Parathyroid adenoma (tissue), 2 donors: ENCODE measurements around the gene MRPS31.
"Not testable (repeated sequence)": the region's sequence is repeated elsewhere in the genome, so short reads cannot be mapped to it uniquely, and the experiment has no call there.

Source experiments
- H2AFZ ChIP-seq: fragments of 300-600 bp; sonication (generic); one replicate; pipeline ENCODE4 v1.7.0; 2017; ENCODE audit warnings: antibody characterized with exemption, mild to moderate bottlenecking
- H3K27ac ChIP-seq: fragments of 300-600 bp; sonication (generic); one replicate; pipeline ENCODE4 v1.7.0; 2017
- H3K27me3 ChIP-seq: fragments of 300-600 bp; sonication (generic); one replicate; pipeline ENCODE4 v1.7.0; 2017; ENCODE audit warnings: low read length; ENCODE audit not compliant: control insufficient read depth, insufficient read depth
- H3K36me3 ChIP-seq: fragments of 300-600 bp; sonication (generic); one replicate; pipeline ENCODE4 v1.7.0; 2017; ENCODE audit warnings: low read length; ENCODE audit not compliant: control insufficient read depth, insufficient read depth
- H3K4me1 ChIP-seq: fragments of 300-600 bp; sonication (generic); one replicate; pipeline ENCODE4 v1.7.0; 2017; ENCODE audit warnings: control low read depth
- H3K4me2 ChIP-seq: fragments of 300-600 bp; sonication (generic); one replicate; pipeline ENCODE4 v1.7.0; 2017; ENCODE audit warnings: low read length
- H3K4me3 ChIP-seq: fragments of 300-600 bp; sonication (generic); one replicate; pipeline ENCODE4 v1.7.0; 2017; ENCODE audit warnings: low read depth, low read length
- H3K79me2 ChIP-seq: fragments of 300-600 bp; sonication (generic); one replicate; pipeline ENCODE4 v1.7.0; 2017; ENCODE audit warnings: control low read depth
- H3K9ac ChIP-seq: fragments of 300-600 bp; sonication (generic); one replicate; pipeline ENCODE4 v1.7.0; 2017; ENCODE audit warnings: mild to moderate bottlenecking
- H3K9me3 ChIP-seq: fragments of 300-600 bp; sonication (generic); one replicate; pipeline ENCODE4 v1.7.0; 2017; ENCODE audit warnings: low read length; ENCODE audit not compliant: control insufficient read depth
- TF ChIP-seq, protein P1 (sequence below): fragments of 300-600 bp; sonication (generic); IDR thresholded peaks from one replicate; pipeline ENCODE4 v1.7.0; 2017; ENCODE audit warnings: antibody characterized with exemption, mild to moderate bottlenecking
- donor health status: primary hyperparathyroidism.

Gene MRPS31

DNA sequence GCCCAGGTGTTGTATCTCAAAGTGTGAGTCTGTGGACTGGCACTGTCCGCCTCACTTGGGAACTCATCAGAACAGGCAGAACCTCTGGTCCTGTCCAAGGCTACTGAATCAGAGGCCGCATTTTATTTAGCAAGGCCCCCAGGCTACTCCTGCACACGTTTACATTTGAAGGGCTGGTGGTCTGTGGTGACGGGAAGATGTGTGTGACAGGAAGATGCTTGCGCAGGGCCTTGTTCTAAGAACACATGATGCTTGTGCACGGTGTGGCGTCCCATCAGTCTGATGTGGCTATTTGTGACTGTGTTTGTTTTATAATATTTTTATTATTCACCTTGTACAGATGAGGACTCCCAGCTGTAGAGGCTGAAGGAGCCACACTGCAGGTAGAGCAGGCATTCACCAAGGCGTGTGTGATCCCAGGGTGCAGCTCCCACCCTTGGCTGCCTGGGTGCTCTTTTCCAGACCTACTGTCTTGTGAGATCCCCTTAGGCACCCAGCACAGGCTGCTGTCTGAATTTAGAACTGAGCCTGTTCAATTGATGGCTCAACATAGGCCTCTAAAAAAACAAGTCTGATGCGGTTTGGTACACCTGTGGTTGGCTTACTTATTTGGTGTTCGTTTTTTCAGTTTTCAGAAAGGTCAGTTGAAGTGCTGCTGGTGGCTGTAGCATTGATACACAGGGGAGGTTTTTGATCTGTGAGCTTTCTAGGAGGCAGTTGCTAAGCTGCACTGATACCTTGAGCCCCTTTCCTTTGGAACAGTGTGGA, 21.5 kb upstream of the MRPS31 start:
- Histone ChIP-seq H3K27me3 (no peaks in the 10 kb centered on the region), H3K79me2 (no peaks in the 10 kb centered on the region), H3K4me1 (no peaks in the 10 kb centered on the region), H3K9me3 (no peaks in the 10 kb centered on the region), H3K27ac (no peak overlapping the region), H2AFZ (no peak overlapping the region), H3K36me3 (no peaks in the 10 kb centered on the region), H3K4me3 (no peak overlapping the region), H3K4me2 (no peak overlapping the region), H3K9ac (no peak overlapping the region)
- TF ChIP-seq, protein P1, sequence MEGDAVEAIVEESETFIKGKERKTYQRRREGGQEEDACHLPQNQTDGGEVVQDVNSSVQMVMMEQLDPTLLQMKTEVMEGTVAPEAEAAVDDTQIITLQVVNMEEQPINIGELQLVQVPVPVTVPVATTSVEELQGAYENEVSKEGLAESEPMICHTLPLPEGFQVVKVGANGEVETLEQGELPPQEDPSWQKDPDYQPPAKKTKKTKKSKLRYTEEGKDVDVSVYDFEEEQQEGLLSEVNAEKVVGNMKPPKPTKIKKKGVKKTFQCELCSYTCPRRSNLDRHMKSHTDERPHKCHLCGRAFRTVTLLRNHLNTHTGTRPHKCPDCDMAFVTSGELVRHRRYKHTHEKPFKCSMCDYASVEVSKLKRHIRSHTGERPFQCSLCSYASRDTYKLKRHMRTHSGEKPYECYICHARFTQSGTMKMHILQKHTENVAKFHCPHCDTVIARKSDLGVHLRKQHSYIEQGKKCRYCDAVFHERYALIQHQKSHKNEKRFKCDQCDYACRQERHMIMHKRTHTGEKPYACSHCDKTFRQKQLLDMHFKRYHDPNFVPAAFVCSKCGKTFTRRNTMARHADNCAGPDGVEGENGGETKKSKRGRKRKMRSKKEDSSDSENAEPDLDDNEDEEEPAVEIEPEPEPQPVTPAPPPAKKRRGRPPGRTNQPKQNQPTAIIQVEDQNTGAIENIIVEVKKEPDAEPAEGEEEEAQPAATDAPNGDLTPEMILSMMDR, result no peak

DNA sequence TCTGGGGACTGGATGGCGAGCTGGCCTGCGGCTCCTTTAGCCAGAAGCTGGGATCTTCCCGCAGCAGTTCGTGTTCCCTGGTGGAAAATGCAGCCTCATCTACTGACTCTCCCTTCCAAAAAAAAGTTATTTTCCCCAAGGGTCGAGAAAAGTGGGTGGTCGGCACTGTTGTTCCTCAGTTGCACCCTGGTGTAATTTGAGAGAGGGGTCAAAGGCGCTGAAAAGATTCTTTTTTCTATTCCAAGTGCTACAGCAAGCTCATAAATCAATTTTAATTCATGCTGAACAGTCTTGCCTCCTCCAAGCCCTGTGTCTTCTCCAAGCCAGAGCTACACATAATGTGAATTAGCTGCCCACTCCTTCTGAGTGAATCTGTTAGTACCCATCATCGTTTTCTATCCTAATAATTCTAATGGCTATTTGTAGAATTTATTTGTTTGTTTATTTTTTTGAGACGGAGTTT, 19.2 kb upstream of the MRPS31 start:
- no peaks in the 10 kb centered on the region for H3K27me3 ChIP-seq
- no peaks in the 10 kb centered on the region for H3K36me3 ChIP-seq
- peak overlapping the region; percentile 60 for H3K4me2 ChIP-seq
- H3K27ac ChIP-seq, result peak overlapping the region; percentile 48
- H3K9ac ChIP-seq, result no peak overlapping the region
- no peaks in the 10 kb centered on the region for H3K4me1 ChIP-seq
- no peaks in the 10 kb centered on the region for H3K9me3 ChIP-seq
- H3K4me3 ChIP-seq, result peak overlapping the region; percentile 47
- no peaks in the 10 kb centered on the region for H3K79me2 ChIP-seq
- TF ChIP-seq, protein P1, result no peak
- H2AFZ ChIP-seq, result peak overlapping the region; percentile 82

DNA sequence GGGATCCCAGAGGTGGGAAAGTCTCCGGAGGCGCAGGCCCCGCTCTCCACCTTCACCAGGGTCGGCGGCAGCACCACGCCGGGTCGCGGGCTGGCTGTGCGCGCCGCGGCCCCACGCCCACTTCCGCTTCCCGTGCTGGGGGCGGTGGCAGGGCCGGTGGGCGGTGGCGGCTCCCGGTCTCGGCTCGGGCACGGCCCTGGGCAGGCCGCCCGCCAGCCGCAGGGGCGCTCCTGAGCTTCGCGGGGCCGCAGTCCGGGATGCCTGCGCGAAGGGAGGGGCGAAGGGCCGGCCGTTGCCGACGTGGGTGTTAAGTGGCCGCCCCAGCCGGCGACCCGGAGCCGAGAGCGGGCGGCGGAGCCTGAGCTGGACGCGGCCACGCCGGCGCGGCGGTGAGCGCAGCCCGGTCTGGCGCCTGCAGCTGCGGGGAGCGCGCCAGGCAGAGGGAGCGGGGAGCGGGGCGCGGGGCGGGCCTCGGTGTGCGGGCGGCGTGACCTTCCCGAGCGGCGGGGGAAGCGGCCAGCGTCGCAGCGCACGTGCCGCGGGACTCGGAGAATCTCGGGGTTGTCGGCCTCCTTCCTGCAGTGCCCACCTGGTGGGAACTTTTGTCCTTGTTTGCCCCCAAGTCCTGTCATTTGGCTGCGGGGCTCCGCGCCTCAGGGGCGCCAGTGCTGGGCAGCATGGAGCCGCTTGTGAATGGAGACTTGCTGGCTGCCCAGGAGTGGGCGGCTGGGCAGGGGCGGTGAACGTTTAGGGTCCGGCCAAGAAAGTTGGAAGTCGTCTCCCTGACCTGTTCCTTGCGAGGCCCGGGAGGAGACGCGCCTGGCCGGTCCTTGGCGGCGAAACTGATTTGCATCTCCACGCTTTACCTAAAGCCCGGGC, 18.5 kb upstream of the MRPS31 start, which contains the start of gene SLC25A15:
Gene SLC25A15, plus strand, starts transcription at position 337 of the 879 bp plus-strand sequence. CDS start 3,616 bp downstream, outside the sequence.
- Histone ChIP-seq H3K27ac (peak within 1 kb of the TSS; percentile 73), H3K36me3 (no peaks in the 10 kb centered on the region), H2AFZ (peak within 1 kb of the TSS; percentile 94), H3K9me3 (no peaks in the 10 kb centered on the region), H3K27me3 (no peaks in the 10 kb centered on the region), H3K4me3 (peak within 1 kb of the TSS; percentile 62), H3K4me2 (peak within 1 kb of the TSS; percentile 75), H3K79me2 (no peaks in the 10 kb centered on the region), H3K4me1 (no peaks in the 10 kb centered on the region), H3K9ac (no peak within 1 kb of the TSS)
- TF ChIP-seq, protein P1, result peak; percentile 14

DNA sequence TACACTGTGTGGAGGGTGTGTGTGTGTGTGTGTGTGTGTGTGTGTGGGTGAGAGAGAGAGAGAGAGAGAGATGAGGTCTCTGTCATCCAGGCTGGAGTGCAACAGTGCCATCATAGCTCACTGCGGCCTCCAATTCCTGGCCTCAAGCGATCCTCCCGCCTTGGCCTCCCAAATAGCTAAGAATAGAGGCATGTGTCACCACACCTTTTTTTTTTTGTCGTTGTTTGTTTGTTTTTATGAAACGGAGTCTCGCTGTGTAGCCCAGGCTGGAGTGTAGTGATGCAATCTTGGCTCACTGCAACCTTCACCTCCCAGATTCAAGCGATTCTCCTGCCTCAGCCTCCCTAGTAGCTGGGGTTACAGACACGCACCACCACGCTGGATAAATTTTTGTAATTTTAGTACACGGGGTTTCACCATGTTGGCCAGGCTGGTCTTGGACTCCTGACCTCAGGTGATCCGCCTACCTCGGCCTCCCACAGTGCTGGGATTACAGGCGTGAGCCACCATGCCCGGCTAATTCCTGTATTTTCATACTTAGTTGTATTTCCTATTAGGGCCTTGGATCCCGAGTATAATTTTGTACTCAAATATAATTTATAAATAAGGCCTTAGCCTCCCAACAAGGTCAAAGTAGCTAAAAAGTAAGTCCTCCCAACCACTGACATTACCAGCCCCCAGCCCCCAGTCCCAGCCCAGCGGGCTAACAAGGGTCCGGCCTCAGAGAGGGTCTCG, 17.7 kb upstream of the MRPS31 start:
- not testable (repeated sequence) for H3K36me3 ChIP-seq, H3K9me3 ChIP-seq, H3K27me3 ChIP-seq, H3K9ac ChIP-seq, H3K79me2 ChIP-seq, H3K4me1 ChIP-seq
- Histone ChIP-seq H3K4me3 (peak overlapping the region; percentile 62), H3K4me2 (peak overlapping the region; percentile 75), H2AFZ (peak overlapping the region; percentile 94), H3K27ac (peak overlapping the region; percentile 73)
